C4-2B (cell line): ENCODE measurements around the gene MAP4.

Experiments
- H3K27ac ChIP-seq: fragments of 450-650 bp; 2 replicates; pipeline ENCODE4 v1.5.1; 2017
- ZFX ChIP-seq: fragments of 450-650 bp; IDR thresholded peaks from 2 replicates; pipeline ENCODE4 v1.6.1; 2017
- TF ChIP-seq, protein P1 (sequence below): fragments of 450-650 bp; conservative IDR thresholded peaks from 2 replicates; pipeline ENCODE4 v1.5.1; 2017; ENCODE audit warnings: mild to moderate bottlenecking

Gene MAP4

DNA sequence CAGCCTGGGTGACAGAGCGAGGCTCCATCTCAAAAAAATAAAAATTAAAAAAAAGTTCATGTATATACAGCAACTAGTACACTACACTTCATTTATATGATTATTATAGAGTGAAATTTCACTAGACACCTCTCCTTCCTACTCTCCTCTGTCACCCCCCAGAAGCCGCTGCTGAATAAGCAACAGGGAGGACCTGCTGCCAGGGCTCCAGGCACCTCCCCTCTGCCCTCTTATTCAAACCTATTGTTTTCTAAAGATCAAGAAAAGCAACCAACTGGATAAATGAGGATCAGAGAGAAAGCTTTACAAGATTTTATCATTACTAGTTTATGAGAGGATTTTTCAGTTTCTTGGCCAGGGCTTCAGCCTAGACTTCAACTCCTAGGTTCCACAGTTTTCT, 141.8 kb downstream of the MAP4 start:
- H3K27ac ChIP-seq = no peak overlapping the region
- TF ChIP-seq, protein P1, sequence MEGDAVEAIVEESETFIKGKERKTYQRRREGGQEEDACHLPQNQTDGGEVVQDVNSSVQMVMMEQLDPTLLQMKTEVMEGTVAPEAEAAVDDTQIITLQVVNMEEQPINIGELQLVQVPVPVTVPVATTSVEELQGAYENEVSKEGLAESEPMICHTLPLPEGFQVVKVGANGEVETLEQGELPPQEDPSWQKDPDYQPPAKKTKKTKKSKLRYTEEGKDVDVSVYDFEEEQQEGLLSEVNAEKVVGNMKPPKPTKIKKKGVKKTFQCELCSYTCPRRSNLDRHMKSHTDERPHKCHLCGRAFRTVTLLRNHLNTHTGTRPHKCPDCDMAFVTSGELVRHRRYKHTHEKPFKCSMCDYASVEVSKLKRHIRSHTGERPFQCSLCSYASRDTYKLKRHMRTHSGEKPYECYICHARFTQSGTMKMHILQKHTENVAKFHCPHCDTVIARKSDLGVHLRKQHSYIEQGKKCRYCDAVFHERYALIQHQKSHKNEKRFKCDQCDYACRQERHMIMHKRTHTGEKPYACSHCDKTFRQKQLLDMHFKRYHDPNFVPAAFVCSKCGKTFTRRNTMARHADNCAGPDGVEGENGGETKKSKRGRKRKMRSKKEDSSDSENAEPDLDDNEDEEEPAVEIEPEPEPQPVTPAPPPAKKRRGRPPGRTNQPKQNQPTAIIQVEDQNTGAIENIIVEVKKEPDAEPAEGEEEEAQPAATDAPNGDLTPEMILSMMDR = no peak
- TF ChIP-seq ZFX = no peak

DNA sequence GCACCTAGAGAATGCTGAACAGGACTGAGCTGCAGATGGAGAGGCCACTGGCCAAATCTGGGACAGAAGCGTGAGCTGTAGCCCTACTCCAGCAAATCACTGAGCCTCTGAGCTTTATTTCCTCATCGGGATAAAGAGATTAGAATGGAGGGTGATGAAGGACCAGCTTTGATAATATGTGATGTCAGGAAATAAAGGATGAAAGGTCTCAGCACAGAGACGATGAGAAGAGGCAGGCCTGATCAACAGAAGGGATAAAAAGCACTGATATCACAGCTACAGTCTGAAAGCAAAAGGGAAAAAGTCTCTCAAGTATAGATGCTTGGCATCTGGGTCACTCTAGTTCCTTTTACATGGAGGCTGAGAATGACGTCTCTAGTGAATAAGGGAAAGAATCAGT, 143.3 kb downstream of the MAP4 start:
- no peak overlapping the region for H3K27ac ChIP-seq
- TF ChIP-seq, protein P1 = no peak
- TF ChIP-seq ZFX = no peak

DNA sequence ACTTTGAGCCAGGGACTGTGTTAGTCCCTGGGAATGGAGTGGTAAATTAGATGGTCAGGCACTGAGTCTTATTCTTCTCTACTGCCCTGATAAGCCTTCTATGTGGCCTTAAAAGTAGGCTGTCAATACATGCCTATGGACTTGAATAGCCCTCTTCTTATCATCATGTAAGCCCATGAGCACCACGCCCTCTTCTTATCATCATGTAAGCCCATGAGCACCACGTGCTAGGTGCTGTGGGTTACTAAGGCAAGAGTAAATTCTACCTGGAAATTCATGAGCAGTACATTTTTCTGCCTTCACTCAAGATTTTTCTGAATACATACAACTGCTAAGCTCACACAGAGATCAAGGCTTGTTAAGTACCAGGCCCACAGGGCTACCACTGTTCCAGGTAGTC, 144.8 kb downstream of the MAP4 start:
- no peak for TF ChIP-seq ZFX
- TF ChIP-seq, protein P1 = no peak
- H3K27ac ChIP-seq = no peak overlapping the region

DNA sequence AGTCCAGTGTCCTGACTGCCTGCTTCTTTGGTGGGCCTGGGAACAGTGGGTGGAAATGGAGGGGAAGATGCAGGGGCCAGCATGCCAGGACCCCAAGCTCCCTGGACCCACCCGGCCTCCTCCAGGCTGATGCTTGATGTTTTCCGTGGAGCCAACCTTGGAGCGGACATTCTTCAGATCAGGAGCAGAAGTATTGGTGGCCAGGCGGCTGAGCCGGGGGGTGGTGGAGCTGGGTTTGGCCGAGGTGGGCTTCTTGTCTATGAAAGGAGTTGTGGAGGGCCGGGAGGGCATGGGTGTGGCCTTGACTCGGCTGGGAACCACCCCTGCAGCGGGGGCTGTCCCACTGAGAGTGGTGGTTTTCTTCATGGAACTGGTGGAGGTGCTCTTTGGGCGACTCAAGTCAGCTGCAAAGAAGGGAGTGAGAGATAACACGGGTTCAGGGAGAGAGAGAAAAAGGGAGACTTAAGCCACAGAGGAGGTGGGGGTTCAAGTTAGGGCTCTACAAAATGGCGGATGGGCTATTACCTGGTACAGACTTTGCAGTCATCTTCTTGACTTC, 145.4 kb downstream of the MAP4 start:
- TF ChIP-seq, protein P1 = no peak
- TF ChIP-seq ZFX = no peak
- H3K27ac ChIP-seq = no peak overlapping the region

DNA sequence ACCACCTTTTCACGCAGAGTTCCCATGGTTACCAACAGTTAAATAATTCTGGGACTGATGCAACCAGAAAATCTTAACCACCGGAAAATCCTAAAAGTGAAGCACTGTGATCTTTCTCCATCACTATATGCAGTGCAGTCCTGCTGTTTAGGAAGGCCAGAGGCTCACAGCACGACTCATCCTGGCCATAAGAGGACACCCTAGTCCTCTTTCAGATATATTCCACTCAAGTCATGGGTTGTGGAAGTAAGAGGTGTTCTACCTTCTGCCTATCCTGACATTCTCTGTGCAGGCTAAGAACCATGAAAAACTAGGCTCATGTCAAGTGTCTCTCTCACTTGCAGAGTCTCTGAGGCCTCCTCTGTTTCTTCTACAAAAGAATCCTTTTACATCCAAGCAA, 146.1 kb downstream of the MAP4 start:
- no peak overlapping the region for H3K27ac ChIP-seq
- TF ChIP-seq ZFX = no peak
- TF ChIP-seq, protein P1 = no peak

DNA sequence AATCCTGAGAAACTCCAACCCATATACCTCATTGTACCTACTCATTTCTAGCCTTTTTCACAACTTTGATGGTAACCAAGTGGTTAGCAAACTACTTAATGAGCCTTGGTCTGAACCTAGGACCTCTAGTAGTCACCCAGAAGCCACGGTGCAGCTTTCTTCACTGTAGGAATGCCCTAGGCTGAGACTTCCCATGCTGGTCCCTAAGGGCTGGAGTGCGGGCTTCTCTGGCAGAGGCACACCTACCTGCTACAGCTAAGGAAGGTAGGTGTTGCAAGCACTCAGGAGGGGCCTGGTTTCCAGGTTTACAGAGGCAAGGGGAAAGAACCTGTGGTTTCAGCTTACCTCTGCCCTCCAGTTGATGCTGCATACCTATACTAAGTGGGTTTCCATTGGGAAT, 147.9 kb downstream of the MAP4 start:
- H3K27ac ChIP-seq = no peak overlapping the region
- TF ChIP-seq, protein P1 = no peak
- TF ChIP-seq ZFX = no peak

DNA sequence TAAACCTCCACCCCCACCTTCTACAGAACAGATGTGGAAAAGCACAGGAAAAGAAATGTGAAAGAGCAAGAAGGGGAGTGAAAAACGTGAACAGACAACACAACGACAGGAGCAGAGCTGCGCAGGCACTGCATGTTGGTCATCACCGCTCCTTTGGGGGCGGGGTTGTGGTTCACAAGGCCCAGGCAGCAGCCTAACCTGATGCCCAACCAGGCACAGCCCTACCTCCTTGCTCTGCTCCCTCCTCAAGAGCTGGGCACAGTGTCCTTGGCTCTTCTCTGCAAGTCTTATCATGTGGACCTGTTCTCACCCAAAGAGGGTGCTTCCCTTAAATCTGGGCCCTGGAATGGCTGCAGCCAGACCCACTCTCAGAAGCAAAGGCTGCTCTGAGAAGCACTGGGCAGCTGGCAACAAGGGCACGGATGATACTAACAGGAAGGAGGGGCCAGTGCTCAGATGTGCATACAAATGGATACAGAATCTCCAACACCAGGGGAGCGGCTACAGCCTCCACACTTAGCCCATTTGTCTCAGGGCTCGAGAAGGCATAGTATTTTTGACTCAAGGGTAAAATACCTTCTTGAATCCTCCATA, 148.7 kb downstream of the MAP4 start:
- TF ChIP-seq ZFX = no peak
- TF ChIP-seq, protein P1 = no peak
- H3K27ac ChIP-seq = no peak overlapping the region
